Stimulated activated naive CD4-positive, alpha-beta T cell (primary cell): Measurements from ENCODE around the gene KNDC1.
A peak's percentile ranks its signal among the peaks of the same experiment; 100 is the strongest.

Source experiments
- DNase-seq, 6 experiments: peaks; one replicate each; lab custom pipeline; 2025; lab: John Stamatoyannopoulos, UW

Gene KNDC1

DNA sequence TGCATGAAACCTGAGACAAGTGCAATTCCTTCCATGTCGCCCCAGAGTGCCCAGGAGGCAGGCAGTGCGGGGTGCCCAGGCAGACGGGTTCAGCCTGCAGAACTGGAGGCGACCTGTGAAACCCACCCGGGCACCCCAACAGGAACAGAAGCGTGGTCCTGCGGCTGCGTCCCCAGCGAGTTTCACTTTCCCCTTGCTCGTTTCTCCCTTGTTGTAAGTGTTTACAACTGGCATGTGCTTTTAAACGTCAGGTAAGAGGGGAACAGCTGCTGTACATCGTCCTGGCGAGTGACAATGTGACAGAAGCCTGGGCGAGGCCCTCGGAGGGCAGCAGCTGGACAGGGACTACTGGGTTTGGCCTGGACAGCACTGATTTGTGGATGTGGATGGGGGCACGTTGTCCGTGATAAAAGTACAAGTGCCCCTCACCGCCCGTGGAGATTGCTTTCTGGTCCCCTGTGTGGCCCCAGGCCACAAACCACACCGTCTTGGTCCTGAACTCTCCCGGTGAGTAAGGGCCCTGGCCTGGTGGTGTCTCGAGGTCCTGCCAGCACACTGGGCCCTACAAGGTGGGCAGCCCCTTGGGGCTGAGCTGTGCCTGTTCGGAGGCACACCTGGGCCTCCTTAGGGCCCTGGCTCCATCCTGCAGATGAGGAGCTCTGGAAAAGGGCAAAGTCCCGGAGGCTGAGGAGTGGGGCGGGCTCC is 81.6 kb downstream of the KNDC1 start:
- peak in 1 of 6 experiments; percentile 12 for DNase-seq

DNA sequence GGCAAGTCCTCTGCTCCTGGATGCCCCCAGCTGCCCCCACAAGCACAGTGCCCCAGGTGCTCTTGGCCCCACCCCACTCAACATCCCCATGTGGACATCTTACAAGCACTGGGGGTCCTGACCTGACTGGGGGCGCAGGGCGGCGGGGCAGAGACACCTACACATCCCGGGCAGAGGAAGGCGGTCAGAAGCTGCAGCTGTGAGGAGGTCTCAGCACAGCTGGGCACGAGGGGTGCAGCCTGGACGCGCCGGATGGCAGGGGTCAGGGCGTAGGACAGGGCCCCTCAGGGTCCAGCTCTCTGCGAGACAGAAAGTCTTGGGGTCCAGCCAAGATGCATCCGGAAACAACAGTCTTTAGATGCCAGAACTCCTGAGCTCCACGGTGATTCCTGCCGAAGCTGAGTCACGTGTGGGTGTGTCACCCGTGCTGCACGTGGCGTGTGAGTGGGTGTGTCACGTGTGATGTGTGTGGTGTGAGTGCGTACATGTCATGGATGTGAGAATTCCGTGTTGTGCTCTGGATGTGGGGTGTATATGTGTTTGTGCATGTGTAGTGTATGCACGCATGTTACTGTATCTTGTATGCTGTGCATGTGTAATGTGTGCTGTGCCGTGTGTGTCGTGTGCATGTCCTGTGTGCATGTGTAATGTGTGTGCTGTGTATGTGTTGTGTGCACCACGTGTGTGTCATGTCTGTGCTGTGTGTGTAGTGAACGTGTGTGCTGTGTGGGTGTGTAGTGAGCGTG is 82.8 kb downstream of the KNDC1 start:
- no peak for DNase-seq

DNA sequence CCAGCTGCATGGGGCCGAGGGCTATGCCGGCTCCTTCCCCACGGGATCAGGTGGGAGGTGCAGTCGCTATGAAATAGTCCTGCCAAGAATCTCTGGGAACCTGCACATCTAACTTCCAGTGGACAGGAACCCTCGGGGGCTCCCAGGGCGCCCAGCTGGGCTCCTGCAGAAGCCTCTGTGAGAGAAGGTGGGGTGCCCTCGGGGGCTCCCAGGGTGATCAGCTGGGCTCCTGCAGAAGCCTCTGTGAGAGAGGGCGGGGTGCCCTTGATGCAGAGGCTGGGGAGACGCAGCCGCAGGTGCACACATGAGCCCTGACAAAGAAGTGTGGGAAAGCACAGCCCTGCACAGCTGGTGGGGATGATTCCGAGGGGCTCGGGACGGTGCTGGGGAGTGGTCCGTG is 83.6 kb downstream of the KNDC1 start:
- no peak for DNase-seq

DNA sequence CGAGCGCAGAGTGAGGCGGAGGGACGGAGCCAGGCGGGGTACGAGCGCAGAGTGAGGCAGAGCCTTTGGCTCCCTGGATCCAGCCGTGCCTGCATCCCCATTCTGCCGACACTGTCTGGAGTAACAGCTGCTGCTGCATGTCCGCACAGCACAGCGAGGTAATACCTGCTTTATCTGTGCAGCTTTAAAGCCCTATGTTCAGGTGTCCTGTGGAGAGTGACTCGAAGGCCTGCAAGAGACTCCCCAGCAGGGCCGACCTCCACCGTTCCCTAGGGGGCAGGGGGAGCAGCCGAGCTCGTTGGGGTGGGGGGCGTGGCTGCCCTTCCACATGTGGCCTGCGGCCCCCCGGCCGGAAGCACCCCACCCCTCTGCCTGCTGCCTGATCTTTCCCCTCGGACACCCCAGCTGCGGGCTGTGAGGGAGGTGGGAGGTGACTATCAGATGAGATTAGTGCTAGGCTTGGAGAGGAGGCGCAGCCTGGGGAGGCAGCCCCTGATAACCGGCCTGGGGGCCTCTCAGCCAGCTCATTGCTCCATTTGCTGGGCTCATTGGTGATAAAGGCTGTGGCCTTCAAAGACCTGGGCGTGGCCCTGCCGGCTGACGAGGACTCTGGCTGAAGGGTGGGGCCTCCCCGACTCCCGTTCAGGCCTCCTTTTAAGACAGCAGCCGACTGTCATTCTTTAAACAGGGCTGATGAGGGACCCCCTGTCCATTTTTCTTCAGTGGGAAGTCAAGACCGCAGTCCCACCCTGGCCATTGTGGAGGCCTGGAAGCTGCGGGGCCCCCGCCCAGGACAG is 85.6 kb downstream of the KNDC1 start:
- no peak for DNase-seq

DNA sequence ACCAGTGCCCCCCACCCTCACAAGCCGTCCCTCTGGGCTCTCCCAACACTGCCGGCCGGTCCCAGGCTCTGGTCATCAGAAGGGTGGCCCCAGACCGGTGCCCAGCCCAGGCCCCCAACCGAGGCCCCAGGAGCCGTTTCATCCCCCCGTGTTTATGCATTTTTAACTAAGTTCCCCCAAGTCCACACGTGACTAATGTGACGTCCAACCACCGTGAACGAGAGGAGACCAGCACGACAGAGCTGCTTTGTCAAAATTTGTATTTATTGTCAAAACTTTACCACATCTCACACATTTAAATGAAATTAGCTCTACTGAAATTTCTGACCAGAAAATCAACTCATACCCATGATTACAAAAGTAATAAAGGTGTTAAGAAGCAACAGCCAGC is 86.2 kb downstream of the KNDC1 start:
- no peak for DNase-seq

DNA sequence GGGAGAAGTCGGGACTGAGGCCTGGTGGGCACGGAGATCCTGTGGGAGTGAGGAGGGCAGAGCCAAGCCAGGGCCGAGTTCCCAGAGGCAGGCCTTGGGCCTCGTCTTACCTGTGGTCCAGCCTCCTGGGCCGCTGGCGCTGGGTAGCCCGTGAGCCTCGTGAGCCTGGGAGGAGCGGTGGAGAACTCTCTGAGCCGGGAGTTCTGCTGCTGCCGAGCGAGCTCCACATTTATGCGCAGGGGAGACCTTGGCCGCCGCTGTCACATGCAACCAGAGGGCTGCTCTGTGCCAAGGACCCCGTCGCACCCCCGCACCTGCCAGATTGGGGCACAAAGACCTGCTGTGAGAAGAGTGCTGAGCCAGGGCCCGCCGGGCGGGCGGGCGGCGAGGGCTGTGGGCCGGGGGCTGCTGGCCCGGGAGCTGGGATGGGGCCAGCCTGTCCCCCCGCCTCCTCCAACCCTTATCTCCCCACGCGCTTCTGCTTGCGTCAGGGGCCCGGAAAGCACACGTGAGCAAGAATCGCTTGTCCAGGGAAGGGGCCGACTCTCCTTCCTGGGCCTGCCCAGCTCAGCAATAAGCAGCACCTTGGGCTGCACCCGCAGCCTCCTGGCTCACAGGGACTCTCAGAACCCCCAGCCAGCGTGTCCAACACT is 87.8 kb downstream of the KNDC1 start:
- no peak for DNase-seq

DNA sequence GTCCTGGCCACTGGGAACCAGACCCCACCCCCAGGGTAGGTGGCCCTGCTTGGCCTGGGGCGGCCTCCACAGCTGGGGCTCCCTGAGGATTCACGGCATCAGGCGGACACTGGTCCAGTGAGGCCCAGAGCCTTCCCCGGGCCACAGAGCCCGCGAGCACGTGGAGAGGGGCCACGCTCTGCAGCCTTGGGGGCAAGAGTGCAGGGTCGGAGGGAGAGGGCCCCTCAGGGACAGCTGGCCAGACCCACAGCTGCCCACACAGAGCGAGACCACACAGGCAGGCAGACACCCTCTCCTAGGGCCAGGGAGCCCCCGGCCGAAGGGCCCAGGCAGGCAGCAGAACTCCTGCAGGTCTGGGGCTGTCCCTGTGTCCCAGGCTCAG is 88.3 kb downstream of the KNDC1 start:
- DNase-seq, result no peak

DNA sequence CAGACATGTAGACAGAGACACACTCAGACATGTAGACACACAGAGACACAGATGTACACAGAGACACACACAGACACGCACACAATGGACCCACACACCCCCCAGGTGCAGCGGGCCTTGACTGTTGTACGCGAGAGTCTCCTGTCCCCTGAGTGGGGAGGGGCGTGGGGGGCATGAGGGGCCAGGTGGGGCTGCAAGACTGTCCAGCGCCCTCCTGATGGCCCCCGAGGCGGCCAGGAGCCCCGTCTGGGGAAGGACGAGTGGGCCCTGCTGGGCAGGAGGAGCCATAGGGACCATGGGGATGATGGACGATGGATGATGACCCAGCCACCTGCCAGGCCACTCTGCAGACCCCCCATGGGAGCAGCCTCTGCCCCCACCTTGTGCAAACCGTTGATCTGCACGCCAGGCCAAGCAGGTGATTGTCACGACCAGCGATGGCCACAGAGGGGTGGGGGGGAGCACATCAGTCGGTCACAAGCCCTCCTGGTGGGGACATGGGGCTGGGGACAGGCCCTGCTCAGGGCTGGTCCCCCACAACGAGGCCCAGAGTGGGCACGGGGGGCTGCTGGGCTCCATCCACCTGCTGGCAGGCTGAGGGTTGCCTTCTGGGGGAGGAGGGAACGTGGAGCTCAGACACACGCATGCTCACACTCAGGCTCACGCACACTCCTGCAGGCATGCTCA is 89.2 kb downstream of the KNDC1 start:
- no peak for DNase-seq

DNA sequence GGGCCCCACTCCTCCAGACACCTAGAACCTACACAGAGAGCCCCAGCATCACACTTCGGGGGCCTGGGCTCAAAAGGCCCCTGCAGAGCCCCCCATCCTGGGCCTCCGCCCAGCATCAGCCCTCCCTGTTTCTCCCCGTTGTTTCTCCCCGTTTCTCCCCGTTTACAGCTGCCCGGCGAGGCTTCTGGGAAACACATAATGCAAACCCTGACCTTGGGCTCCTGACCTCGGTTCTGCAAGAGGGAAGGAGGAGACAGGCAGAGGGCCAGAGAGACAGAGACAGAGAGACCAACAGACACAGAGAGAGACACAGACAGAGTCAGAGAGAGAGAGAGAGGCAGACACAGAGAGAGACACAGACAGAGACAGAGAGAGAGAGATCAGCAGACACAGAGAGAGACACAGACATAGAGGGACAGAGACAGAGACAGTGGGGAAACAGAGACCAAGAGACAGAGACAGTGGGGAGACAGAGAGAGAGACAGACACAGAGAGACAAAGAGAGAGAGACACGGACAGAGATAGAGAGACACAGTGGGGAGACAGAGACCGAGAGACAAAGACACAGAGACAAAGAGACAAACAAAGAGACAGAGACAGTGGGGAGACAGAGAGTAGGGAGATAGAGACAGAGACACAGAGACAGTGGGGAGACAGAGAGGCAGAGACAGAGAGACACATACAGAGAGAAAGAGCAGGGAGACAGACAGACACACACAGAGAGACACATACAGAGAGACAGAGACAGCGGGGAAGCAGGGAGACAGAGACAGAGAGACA is 90.1 kb downstream of the KNDC1 start:
- no peak for DNase-seq

DNA sequence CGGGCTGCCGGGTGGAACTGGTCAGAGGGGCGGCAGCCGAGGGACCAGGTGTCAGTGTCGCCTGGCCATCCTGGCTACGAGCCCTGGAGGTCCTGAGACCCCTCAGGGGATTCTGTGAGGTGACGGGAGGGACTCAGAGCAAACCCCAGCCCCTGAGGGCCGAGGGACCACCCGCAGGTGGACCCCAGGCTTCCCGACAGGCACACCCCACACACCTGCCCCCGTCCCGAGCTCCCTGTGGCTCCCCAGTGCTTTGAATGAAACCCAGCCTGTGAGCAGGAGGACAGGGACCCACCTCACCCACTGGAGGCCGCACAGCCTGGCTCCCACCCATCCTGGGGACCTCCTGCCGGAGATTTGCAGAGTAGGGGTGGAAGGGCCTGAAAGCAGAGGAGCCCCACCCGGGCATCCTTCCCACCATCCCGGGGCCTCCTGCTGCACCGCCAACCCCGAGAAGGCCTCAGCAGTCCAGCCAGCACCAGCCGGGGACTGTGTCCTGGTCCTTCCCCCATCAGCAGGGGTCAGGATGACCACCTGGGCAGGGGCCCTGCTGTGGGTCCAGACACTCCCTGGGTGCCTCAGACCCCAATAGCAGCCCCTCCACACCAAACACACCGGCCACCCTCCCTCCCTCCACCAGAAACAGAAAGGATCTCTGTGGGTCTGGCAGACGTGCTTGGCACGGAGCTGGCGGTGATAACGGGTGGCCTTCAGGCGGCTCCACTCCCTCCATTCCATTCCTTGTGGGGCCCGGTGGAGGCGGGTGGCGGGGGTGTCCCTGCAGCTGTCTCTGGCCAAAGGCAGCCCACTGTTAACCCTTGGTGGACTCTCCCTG is 91.6 kb downstream of the KNDC1 start:
- DNase-seq, result no peak

DNA sequence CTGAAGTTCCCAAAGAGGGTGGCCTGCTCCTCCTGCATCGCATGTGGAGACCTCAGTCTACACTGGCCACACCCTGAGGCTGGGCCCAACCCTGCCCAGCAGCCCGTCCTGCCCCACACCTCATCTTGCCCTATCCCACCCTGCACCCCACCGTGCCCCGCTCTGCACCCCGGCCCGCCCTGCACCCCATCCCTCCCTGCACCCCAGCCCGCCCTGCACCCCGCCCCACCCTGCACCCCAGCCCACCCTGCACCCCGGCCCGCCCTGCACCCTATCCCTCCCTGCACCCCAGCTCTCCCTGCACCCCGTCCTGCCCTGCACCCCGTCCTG is 92.2 kb downstream of the KNDC1 start:
- DNase-seq, result no peak

DNA sequence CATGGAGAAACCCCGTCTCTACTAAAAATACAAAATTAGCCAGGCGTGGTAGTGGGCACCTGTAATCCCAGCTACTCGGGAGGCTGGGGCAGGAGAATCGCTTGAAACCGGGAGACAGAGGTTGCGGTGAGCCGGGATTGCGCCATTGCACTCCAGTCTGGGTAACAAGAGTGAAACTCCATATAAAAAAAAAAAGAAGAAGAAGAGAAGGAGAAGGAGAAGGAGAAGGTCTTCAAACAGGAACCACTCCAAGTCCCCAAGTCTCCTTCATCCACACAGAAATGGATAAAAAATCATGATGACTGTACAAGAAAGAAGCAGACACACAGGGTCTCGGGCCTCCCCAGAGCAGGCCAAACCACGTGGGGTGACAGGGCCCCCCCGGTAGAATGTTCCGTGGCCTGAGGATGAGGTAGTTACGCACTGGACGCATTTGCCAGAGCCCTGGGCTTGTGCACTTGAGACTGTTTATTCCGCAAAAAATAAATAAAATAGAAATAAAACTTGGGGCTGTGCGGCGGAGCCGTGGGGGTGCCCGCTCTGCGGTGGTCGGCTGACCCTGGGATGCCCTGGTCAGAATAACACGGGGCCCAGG is 93.4 kb downstream of the KNDC1 start:
- DNase-seq, result no peak

DNA sequence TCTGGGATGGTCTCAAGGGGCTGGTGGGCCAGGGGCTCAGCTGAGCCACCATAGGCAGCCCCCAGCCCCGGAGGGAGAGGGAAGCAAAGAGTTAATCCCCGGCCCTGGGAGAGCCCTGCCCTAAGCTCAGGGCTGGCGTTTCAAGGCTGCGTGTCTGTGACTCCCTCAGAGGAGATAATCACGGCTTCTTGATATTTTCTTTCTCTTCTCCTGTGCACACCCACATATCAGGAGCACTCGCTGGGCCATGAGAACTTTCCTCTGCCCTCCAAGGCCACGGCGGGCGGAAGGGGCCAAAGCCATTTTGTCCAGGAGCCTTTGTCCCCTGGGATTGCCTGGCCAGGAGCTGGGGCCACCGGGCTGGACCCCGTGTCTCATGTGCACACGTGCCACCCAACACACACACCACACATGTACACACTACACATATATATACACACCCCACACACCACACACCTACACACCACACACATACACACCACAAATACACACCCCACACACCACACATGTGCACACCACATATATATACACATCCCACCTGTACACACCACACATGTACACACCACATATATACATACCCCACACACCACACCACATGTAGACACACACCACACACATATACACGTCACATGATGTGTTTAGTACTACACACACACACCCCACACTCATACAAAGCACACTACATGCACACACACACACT is 94.6 kb downstream of the KNDC1 start:
- no peak for DNase-seq

DNA sequence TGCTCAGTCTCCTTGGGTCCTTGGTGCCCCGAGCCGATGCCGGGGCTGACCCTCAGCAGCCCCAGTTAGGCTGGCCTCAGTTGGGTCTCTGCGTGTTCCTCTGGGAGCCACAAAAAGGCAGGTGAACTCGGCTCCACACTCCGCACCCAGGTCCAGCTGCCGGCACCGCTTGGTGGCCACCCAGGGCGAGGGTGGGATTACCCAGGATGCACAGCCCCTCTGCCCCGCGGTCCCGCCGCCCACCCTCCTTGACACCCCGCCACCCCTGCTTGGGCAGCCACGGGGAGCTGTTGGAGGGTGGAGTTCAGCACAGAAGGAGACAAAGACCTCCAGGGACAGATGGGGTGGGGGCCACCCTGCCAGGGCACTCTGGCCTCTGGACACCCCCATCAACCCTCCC is 95.3 kb downstream of the KNDC1 start:
- no peak for DNase-seq

DNA sequence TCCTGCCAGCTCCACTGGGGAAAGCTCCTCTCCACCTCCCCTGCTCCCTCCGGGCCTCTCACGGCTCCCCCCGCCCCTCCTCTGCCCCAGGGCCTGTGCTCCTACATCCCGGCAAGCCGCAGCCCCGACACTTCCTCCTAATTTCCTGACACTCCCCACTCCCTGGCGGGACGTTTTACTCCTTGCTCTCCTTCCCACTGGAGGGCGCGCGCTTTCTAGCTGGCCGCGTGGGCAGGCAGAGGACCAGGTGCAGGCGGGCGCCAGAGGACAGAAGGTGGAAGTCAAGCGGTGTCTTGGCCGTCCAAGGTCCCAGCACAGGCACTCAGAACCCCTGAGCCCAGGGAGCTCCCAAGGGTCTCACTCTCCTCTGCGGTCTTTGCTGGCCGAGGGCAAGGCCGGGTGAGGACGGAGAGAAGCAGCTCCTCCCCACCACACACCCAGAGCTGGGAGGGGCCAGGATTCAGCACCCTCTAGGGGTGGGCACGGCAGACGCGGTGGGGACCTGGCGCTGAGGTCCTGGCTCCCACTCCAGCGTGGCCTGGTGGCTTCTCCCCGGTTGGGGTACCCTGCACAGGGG is 97.6 kb downstream of the KNDC1 start:
- peak in 3 of 6 experiments; percentile 20 to 44 (median 40) for DNase-seq

DNA sequence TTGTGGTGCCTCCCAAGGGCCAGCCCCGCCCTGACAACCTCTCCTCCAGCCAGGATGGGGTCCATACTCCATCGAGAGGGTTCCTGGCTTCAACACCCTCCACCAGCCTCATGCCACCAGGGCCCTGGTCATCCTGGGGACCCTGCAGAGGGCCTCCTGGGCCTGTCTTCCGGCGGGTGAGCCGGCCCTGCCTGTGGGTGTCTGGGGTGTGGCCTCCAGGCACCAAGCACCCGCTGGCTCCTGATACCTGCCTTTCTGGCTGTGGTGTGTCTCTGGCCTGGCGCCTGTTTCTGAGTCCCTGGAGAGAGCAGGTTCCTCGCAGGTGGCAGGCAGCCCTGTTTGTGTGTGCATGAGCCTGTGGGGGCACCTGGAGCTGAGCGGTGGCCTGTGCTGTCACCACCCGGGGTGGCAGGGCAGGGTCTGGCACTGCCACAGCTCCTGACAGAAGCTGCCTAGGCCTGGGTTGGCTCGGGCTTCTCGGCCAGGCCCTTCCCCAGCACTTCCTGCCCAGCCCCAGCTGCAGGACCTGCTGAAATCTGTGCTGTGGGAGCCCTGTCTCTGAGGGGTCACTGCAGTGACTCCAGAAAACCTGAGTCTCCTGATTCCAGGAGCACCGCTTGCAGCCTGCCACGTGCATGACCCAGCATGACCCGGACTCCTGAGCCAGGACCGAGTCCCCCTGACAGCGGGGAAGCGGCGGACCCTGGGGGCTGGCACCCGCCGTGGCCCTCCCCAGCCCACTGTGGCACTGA is 98.2 kb downstream of the KNDC1 start:
- peak in 5 of 6 experiments; percentile 16 to 46 (median 33) for DNase-seq

DNA sequence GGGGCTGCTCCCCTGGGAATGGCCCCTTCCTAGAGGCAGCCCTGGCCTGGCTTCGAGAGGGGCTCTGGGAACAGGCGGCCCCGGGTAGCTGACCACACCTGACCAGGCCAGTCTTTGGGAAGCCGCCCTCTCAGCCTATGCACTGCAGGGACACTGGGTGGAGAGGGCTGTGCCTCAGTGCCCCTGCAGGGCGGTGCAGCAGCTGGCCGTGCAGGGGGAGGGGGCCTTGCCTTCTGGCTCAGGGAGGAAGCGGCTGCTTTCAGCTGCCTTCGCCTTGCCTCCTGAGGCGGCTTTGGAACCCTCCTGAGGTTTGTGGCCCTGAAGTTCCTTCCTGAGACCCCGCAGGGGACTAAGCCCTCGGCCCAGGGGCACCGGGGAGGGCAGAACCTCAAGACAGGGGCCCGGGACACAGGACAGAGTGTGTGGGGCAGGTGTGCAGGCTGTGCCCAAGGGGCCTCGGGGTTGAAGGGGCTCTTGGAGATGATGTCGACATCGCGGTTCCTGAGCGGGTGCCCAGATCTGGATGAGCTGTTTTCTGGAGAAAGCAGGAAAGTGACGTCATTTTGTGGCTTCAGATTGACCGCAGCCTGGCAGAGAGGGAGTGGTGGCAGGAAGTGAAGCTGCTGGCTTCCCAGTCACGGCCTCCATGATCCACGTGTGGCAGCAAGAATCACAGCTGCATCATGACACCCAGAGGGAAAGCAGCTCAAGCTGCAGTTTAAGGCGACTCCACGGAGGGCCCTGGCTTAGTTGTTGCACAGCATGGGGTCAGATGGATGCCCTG is 99.0 kb downstream of the KNDC1 start:
- DNase-seq, result peak; percentile 61 to 74 (median 68)
